Endodermal cell (in vitro differentiated cells): ENCODE data around the gene GYPC. TPM values are rescaled to one million over a fixed set of nuclear protein-coding genes. Genes with fewer than 3 reads are reported as not detected.
A peak's percentile ranks its signal among the peaks of the same experiment; 100 is the strongest.
"Not testable (repeated sequence)": the region's sequence is repeated elsewhere in the genome, so short reads cannot be mapped to it uniquely, and the experiment has no call there.

Experiments
- DNase-seq: peaks from one replicate; pipeline ENCODE4 v3.0.0-alpha.2; 2017
- H3K27ac ChIP-seq: 2 replicates; pipeline ENCODE4 v1.5.1; 2013; ENCODE audit warnings: mild to moderate bottlenecking, low read depth, low read length, moderate library complexity
- H3K27me3 ChIP-seq: 2 replicates; pipeline ENCODE4 v1.6.1; 2013; ENCODE audit warnings: mild to moderate bottlenecking, low read length, moderate library complexity; ENCODE audit not compliant: insufficient read depth, control insufficient read depth, poor library complexity, severe bottlenecking
- H3K36me3 ChIP-seq: 2 replicates; pipeline ENCODE4 v1.7.0; 2013; ENCODE audit warnings: mild to moderate bottlenecking, low read length, moderate library complexity; ENCODE audit not compliant: control insufficient read depth, insufficient read depth
- H3K4me1 ChIP-seq: one replicate; pipeline ENCODE4 v1.7.0; 2013; ENCODE audit warnings: low read length; ENCODE audit not compliant: control insufficient read depth, insufficient read depth
- H3K4me3 ChIP-seq: 2 replicates; pipeline ENCODE4 v1.5.1; 2013; ENCODE audit warnings: mild to moderate bottlenecking, low read length, moderate library complexity
- H3K9ac ChIP-seq: 2 replicates; pipeline ENCODE4 v1.6.1; 2013; ENCODE audit warnings: mild to moderate bottlenecking, low read length, moderate library complexity; ENCODE audit not compliant: poor library complexity, severe bottlenecking; ENCODE audit errors: extremely low read depth
- H3K9me3 ChIP-seq: 2 replicates; pipeline ENCODE4 v1.6.1; 2013; ENCODE audit warnings: mild to moderate bottlenecking, low read length, moderate library complexity; ENCODE audit not compliant: control insufficient read depth
- H3K27ac Mint-ChIP-seq: 2 replicates; pipeline ENCODE4 v1.8.0; 2020; ENCODE audit warnings: mixed read lengths
- H3K27me3 Mint-ChIP-seq: 2 replicates; pipeline ENCODE4 v1.8.0; 2021; ENCODE audit warnings: mild to moderate bottlenecking, mixed read lengths; ENCODE audit not compliant: insufficient read depth
- H3K36me3 Mint-ChIP-seq: 2 replicates; pipeline ENCODE4 v1.8.0; 2020; ENCODE audit warnings: low read depth, mixed read lengths
- H3K4me1 Mint-ChIP-seq: 2 replicates; pipeline ENCODE4 v1.8.0; 2020; ENCODE audit warnings: mixed read lengths
- H3K4me3 Mint-ChIP-seq: 2 replicates; pipeline ENCODE4 v1.8.0; 2020; ENCODE audit warnings: mild to moderate bottlenecking, moderate library complexity, mixed read lengths
- H3K9me3 Mint-ChIP-seq: 2 replicates; pipeline ENCODE4 v1.8.0; 2020; ENCODE audit warnings: mild to moderate bottlenecking, mixed read lengths
- WGBS, 2 experiments: methylation state at CpG; one replicate each; pipeline versions ENCODE4 v1.1.5 to v1.1.7; 2013; ENCODE audit warnings: missing lambda C conversion rate in 2 of 2, mixed read lengths in 1 of 2; ENCODE audit not compliant: insufficient coverage in 1 of 2, insufficient read length in 1 of 2; 5-methylcytosine and 5-hydroxymethylcytosine counted together
- total RNA-seq, 2 donors: library from RNA; stranded (reverse); fragmentation: NEBNext Ultra II Directional in 1 of 2; extraction: Animal tissue kit (Norgen Biotek cat#: 25700) in 1 of 2; gene quantifications; 2 replicates in 1 of 2; 3 replicates in 1 of 2; pipeline ENCODE4 v1.2.1, GENCODE V29; 2021
- TF ChIP-seq, protein P1 (sequence below): fragments of 200-600 bp; sonication (generic); conservative IDR thresholded peaks from 2 replicates; pipeline ENCODE4 v1.5.0; 2021; ENCODE audit warnings: antibody characterized with exemption, mild to moderate bottlenecking

GYPC gene
- total RNA-seq, 2 donors from 2014 or later: 15.3 to 23.2 TPM

GRCh38 chr2:126692934-126693592 lies 37.1 kb downstream of the GYPC start:
- H3K27ac ChIP-seq, H3K4me1 Mint-ChIP-seq, H3K4me1 ChIP-seq, H3K27me3 Mint-ChIP-seq, H3K27ac Mint-ChIP-seq, H3K36me3 ChIP-seq, H3K4me3 Mint-ChIP-seq, H3K27me3 ChIP-seq, H3K9me3 ChIP-seq, H3K4me3 ChIP-seq, H3K9ac ChIP-seq, DNase-seq: not testable (repeated sequence)
- WGBS, 2 experiments: 89 to 100% methylated on average over 1 to 2 of the region's 3 CpGs
- H3K9me3 Mint-ChIP-seq: peaks cover 19% of the 10 kb centered on the region
- H3K36me3 Mint-ChIP-seq: peaks cover 16% of the 10 kb centered on the region

DNA sequence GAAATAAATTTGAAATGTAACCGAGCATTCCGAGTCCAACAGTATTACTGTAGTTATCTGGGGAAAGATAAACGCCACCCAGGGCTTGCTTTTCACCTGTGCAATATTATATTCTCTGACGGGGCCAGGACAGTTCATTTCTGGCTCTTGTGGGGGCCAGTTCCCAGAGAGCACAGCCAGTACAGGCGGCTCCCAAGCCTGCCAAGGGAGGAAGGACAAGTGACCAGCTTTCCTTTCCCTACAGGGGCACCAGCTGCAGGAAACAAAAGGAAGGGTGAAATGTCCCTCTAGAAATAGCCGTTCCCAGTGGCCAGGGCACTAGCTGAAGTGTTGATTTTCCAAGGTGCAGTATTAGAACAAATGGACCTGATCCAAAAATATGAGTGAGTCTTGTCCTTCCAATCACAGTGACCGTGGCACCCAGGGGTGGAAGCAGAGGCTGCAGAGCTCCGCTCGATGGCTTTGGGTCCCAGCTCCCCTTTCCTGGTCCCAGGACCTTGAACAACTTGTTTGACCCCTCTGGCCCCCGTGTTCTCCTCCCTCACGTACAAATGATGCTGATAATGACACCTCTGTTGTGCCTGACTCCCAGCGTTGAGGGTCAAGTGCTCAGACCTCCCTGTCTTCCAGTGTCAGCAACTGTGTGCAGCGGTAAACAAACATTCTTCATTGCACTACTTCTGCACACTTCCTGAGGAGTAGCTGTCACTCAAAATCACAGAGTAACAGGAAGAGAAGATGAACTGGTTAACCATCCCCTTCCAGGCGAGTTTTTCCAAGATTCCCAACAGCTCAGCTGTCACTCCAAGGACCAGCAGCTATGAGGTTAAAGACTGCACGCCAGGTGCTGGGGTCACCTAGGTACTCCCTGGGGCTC lies 40.9 kb downstream of the GYPC start:
- no peaks in the 10 kb centered on the region for H3K36me3 ChIP-seq
- peaks cover 10% of the 10 kb centered on the region for H3K4me1 Mint-ChIP-seq
- H3K9me3 ChIP-seq: peaks cover 11% of the 10 kb centered on the region
- DNase-seq: peak; percentile 12
- no peak overlapping the region for H3K4me3 Mint-ChIP-seq
- TF ChIP-seq, protein P1, sequence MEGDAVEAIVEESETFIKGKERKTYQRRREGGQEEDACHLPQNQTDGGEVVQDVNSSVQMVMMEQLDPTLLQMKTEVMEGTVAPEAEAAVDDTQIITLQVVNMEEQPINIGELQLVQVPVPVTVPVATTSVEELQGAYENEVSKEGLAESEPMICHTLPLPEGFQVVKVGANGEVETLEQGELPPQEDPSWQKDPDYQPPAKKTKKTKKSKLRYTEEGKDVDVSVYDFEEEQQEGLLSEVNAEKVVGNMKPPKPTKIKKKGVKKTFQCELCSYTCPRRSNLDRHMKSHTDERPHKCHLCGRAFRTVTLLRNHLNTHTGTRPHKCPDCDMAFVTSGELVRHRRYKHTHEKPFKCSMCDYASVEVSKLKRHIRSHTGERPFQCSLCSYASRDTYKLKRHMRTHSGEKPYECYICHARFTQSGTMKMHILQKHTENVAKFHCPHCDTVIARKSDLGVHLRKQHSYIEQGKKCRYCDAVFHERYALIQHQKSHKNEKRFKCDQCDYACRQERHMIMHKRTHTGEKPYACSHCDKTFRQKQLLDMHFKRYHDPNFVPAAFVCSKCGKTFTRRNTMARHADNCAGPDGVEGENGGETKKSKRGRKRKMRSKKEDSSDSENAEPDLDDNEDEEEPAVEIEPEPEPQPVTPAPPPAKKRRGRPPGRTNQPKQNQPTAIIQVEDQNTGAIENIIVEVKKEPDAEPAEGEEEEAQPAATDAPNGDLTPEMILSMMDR: no peak
- no peak overlapping the region for H3K27ac Mint-ChIP-seq
- H3K27me3 Mint-ChIP-seq: peaks cover 2% of the 10 kb centered on the region
- no peaks in the 10 kb centered on the region for H3K27me3 ChIP-seq
- peaks cover 11% of the 10 kb centered on the region for H3K36me3 Mint-ChIP-seq
- peaks cover 14% of the 10 kb centered on the region for H3K9me3 Mint-ChIP-seq
- no peak overlapping the region for H3K9ac ChIP-seq
- H3K4me1 ChIP-seq: no peaks in the 10 kb centered on the region
- no peak overlapping the region for H3K4me3 ChIP-seq
- no peak overlapping the region for H3K27ac ChIP-seq
- WGBS, 2 experiments: 92 to 96% methylated on average over 14 to 15 of the region's 15 CpGs

GRCh38 chr2:126698376-126698775 lies 42.4 kb downstream of the GYPC start:
- no peak overlapping the region for H3K4me3 ChIP-seq
- Mint-ChIP-seq H3K4me3 (no peak overlapping the region), H3K27me3 (peaks cover 2% of the 10 kb centered on the region), H3K4me1 (peaks cover 10% of the 10 kb centered on the region), H3K27ac (no peak overlapping the region), H3K36me3 (peaks cover 11% of the 10 kb centered on the region), H3K9me3 (peaks cover 3% of the 10 kb centered on the region)
- H3K9me3 ChIP-seq: peaks cover 11% of the 10 kb centered on the region
- no peaks in the 10 kb centered on the region for H3K27me3 ChIP-seq
- H3K36me3 ChIP-seq: no peaks in the 10 kb centered on the region
- no peak overlapping the region for H3K27ac ChIP-seq
- DNase-seq: peak; percentile 35
- TF ChIP-seq, protein P1: no peak
- H3K4me1 ChIP-seq: no peaks in the 10 kb centered on the region
- 80 to 86% methylated on average over 1 to 2 of the region's 2 CpGs for whole genome bisulfite sequencing, 2 experiments
- H3K9ac ChIP-seq: no peak overlapping the region
